HG03066 (cell line): ENCODE measurements around the gene RAP1GAP.
"Not testable (repeated sequence)": the region's sequence is repeated elsewhere in the genome, so short reads cannot be mapped to it uniquely, and the experiment has no call there.

Experiments
- ATAC-seq: cut with Tn5 transposase; IDR thresholded peaks from one replicate; pipeline ENCODE4 v1.9.1; 2021; ENCODE audit warnings: low read depth; ENCODE audit not compliant: unreplicated experiment

RAP1GAP gene

GRCh38 chr1:21575351-21575942 is 93.7 kb downstream of the RAP1GAP start:
- no peak for ATAC-seq

DNA sequence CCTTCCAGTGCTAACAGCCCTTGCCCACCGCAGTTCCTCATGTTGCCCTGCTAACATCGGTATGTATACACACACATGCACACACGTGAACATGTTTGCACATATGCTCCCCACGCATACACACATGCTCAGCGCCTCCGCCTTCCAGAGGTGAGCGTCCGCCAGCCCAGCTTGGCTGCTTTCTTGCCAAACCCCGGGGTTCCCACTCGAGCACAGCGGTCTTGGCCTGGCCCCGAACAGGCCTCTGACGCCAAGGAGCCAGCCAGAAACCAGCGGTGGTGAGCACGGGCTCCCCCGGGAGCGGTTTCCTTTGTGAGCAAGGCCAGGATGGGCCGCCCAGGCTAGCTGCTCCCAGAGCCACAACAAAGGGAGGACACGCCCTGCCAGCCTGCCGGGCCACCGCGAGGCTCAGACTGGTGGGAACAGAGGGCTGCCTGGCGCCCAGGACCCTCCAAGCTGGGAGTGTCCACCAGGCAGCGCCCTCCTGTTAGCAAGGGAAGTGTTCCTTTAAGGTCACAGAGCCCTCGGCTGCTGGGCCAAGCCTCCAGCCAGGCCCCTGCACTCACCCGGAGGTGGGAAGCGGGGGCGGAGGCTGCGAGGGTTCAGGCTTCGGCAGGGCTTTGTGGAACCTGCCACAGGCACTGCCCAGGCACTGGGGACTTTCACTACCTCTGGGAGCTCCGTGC is 94.5 kb downstream of the RAP1GAP start:
- no peak for ATAC-seq

- no peak for ATAC-seq
Measured at GRCh38 chr1:21573971-21574465, 95.1 kb downstream of the RAP1GAP start.

- no peak for ATAC-seq
Measured at GRCh38 chr1:21573475-21573874, 95.7 kb downstream of the RAP1GAP start.

- no peak for ATAC-seq
Measured at GRCh38 chr1:21572735-21573277, 96.4 kb downstream of the RAP1GAP start.

DNA sequence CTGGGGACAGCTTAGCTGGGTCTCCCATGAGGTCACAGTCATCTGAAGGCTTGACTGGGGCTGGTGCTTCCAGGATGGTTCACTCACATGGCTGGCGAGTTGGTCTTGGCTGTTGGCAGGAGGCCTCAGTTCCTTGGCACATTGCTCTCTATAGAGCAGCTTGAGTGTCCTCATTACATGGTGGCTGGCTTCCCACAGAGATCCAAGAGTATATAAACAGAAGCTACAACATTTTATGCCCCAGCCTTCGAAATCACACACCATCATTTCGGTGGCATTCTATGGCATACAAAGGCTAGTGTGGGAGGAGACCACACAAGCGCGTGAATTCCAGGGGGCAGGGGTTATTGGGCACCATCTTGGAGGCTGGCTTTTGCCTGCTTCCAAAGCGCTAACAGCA is 96.9 kb downstream of the RAP1GAP start:
- no peak for ATAC-seq

DNA sequence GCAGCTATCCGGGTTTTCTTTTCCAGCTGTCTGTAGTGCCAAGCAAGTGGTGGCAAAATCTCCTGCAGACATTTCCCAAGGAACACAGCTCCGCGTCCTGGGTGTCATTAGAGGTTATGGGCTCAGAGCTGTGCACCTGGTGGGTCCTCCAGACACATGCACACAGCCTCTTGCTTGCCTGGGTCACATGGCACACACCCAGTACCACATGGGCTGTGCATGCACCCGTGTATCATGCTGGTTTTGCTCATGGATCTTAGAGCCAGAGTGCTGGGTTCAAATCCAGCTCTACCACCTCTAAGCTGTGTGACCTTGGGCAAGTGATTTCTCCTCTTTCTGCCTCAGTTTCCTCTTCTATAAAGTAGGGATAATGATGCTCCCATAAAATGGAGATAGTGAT is 98.3 kb downstream of the RAP1GAP start:
- ATAC-seq = no peak

- no peak for ATAC-seq
Measured at GRCh38 chr1:21570528-21570875, 98.7 kb downstream of the RAP1GAP start.

DNA sequence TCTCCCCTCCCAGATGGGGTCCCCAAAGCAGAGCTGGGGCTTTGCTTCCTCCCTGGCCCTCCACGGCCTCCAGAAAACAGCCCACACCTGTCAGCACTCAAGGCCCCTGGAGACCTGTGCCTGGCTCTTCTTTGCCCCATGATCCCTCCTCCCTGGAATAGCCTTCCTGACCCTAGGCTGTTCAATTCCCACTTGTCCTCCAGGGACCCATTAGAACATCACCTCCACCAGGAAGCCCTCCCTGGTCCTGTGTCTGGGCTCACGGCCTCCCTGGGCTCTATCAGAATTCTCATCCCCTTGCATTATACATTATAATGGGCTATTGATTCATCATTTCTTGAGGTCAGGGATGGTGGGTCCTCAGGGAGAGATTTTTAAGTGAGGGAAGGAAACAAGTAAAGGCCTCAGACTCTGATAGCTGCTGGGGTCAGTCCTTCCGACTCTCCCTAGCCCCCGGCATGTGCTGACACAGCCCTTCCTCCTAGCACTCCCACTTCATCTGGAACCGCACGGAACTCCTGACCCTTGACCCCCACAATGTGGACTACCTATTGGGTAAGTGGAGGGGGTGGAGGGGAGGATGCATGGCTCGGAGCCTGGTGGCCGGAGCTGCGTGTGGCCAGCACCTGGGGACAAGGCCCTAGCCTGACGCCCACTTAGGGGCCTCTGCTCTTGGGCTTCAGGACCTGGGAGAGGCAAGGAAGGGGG is 99.2 kb downstream of the RAP1GAP start:
- ATAC-seq = no peak

GRCh38 chr1:21568809-21569385 is 100.3 kb downstream of the RAP1GAP start:
- no peak for ATAC-seq

DNA sequence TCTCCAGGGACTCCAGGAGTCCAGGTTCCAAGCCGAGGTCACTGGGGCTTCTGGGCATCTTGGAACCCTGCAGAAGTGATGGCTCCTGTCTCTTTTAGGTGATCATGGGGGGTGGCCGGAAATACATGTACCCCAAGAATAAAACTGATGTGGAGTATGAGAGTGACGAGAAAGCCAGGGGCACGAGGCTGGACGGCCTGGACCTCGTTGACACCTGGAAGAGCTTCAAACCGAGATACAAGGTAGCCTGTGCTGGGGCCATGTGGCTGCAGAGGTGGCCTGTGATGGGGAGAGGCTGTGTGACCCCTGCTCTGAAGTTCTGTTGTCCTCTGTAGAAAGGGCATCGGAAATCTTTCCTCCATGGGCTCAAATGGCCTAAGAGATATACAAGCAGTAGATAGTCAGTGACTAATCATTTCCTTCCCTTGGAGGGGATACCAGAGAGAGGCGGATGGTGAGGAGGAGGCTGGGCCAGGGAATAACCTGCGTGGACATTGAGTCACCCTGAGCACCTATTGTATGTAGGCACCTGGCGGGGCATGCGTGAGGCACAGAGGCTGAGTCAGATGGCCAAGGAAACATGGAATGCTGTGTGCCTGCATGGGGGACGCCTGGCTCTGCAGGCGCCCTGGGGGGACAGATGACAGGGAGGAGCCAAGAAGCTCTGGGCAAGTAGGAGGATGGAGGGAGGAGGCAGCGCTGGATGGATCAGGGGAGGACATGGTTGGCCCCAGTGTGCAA is 101.0 kb downstream of the RAP1GAP start:
- no peak for ATAC-seq

GRCh38 chr1:21567241-21568005 is 101.7 kb downstream of the RAP1GAP start:
- no peak for ATAC-seq

DNA sequence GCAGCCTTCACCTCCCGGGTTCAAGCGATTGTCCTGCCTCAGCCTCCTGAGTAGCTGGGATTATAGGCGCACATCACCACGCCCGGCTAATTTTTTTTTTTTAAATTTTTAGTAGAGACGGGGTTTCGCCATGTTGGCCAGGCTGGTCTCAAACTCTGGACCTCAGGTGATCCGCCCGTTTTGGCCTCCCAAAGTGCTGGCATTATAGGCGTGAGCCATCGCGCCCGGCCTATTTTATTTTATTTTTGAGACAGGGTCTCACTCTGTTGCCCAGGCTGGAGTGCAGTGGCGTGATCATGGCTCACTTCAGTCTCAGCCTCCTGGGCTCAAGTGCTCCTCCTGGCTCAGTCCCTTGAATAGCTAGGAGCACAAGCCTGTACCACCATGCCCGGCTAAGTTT is 102.8 kb downstream of the RAP1GAP start:
- not testable (repeated sequence) for ATAC-seq

DNA sequence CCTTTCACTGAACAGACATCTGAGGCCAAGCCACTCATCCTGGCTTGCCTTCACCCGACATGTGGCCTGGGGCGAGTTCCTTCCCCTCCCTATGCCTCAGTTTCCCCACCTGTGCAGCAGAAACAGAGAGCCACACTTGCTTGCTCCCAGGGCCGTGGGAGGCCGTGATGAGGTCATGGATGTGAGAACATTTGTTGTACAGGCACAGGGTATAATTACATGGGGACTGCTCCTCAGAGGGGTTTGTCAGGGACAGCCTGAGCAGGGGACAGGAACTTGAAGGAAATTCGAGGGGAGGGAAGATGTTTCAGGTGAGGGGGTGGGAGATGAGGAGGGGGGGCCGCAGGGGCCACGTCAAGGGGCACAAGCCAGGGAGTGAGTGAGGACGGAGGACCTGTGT is 103.9 kb downstream of the RAP1GAP start:
- no peak for ATAC-seq

- no peak for ATAC-seq
Measured at GRCh38 chr1:21564521-21565095, 104.5 kb downstream of the RAP1GAP start.

DNA sequence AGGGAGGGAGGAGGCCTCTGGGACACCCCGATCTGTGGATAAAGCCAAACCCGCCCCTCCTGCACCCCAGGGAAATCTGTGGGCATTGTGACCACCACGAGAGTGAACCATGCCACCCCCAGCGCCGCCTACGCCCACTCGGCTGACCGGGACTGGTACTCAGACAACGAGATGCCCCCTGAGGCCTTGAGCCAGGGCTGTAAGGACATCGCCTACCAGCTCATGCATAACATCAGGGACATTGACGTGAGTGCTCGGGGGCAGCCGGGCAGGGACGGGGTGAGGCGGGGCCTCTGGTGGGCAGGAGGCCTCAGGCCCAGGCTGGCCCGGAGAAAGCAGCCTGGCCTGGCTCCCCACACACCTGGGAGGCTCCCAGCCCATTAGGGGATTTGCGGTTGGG is 105.2 kb downstream of the RAP1GAP start:
- no peak for ATAC-seq

- no peak for ATAC-seq
Measured at GRCh38 chr1:21562896-21563295, 106.3 kb downstream of the RAP1GAP start.

- no peak for ATAC-seq
Measured at GRCh38 chr1:21560916-21561638, 108.1 kb downstream of the RAP1GAP start.
